ENCODE results near the gene NT5DC2. TPM values are rescaled to one million over a fixed set of nuclear protein-coding genes. Genes with fewer than 3 reads are reported as not detected.

The NT5DC2 gene
- total and polyA plus RNA-seq, 10 of the 15 experiments (the other 5 are each of a cell fraction or from before 2014, with no cell fraction given): 21.6 to 135 (median 66.8) TPM

DNA sequence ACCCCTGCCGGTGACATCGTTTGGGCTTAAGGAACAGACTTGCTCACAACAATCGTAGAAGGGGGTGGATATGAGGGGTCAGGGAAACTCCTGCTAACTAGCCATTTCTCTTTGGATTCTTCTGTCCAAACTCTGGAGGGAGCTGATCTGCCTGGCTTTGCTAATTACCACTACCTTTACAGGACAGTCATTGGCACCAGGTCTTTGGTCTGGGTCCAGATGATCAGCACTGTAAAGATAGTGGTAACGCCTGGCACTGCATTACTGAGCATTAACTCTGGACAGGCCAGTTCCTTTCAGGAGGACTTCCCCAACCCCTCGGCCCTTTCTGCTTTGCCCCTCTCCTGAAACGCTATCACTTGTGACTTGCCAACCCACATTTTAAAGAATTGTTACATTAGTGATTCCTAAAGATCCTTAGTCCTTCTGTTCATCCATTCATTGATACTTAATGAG lies 3.5 kb upstream of the NT5DC2 start:
- in situ Hi-C loops (cut with MboI): no loop called here
- ChIA-PET RAD21 (ENCODE audit: unreplicated experiment) (no interaction called here), POLR2A (interaction anchor here (1.1 to 1.7 kb wide), 3 partner anchors 8 to 133 kb away, joined by 3 to 7 read pairs (median 3); no protein-coding TSS in a partner anchor), SMC1A (ENCODE audit: uncharacterized antibody, unreplicated experiment) (interaction anchor here (0.6 kb wide), 1 partner anchor 30 kb away, joined by 3 read pairs; no protein-coding TSS in a partner anchor), CTCF (no interaction called here)
- peak overlapping the region; percentile 95 for H3K4me3 ChIP-seq
- H3K9ac ChIP-seq (ENCODE audit: control insufficient read depth, insufficient read depth, low read length): peak overlapping the region; percentile 90
- no peak; the same call in 2 of the 3 replicates for ATAC-seq
- H3K27ac ChIP-seq (ENCODE audit: control insufficient read depth, insufficient read depth): peak overlapping the region; percentile 84
- H3K9me3 ChIP-seq (replicated peaks; ENCODE audit: control insufficient read depth, insufficient read depth, low read length): no peaks in the 10 kb centered on the region
- H3K27me3 ChIP-seq (replicated peaks in 1 of 2; ENCODE audit: control insufficient read depth in 2 of 2, insufficient read depth in 2 of 2, low read length in 1 of 2): no peaks in the 10 kb centered on the region
- H2AFZ ChIP-seq (ENCODE audit: control insufficient read depth, low read depth, low read length): peak overlapping the region; percentile 90
- peaks cover 0 to 18% of the 10 kb centered on the region in 2 experiments; a peak in 2 of 4 replicates for H3K36me3 ChIP-seq (ENCODE audit: control insufficient read depth in 2 of 2, insufficient read depth in 2 of 2, low read length in 1 of 2)
- H3K4me2 ChIP-seq (ENCODE audit: control insufficient read depth, insufficient read depth): peak overlapping the region; percentile 79
- H3K79me2 ChIP-seq (ENCODE audit: control insufficient read depth, insufficient read depth, low read length): peaks cover 50% of the 10 kb centered on the region
- 0% methylated on average over 6 of the region's 6 CpGs for WGBS (ENCODE audit: insufficient coverage, insufficient replicate concordance, low lambda C conversion rate, missing lambda C conversion rate)
- TF ChIP-seq HSF1 (IDR thresholded peaks at IDR 0.05; ENCODE audit: low read depth, low read length) (no peak), IKZF2 (IDR thresholded peaks at IDR 0.05) (0 out of 4 replicates have a peak, but pooled peaks of 1 of the 2 experiments have one; percentile 1)
- TSS peak; percentile 67 for BruUV-seq (replicated peaks)
- no peak for FAIRE-seq
- no peaks in the 10 kb centered on the region for H4K20me1 ChIP-seq (ENCODE audit: control insufficient read depth, insufficient read depth)
- peaks cover 9% of the 10 kb centered on the region for H3K4me1 ChIP-seq (ENCODE audit: control insufficient read depth, insufficient read depth, low read length)
- intact Hi-C loops (cut with micrococcal nuclease; ENCODE audit: unreplicated experiment): loop anchor here (5.0 kb wide), 2 partner anchors 80 to 625 kb away; partner anchors contain the start of genes NISCH and PRKCD
- no peak for DNase-seq (ENCODE audit: low read depth, low spot score)
